Measurements from ENCODE around the gene DNM2.

DNM2 gene

DNA sequence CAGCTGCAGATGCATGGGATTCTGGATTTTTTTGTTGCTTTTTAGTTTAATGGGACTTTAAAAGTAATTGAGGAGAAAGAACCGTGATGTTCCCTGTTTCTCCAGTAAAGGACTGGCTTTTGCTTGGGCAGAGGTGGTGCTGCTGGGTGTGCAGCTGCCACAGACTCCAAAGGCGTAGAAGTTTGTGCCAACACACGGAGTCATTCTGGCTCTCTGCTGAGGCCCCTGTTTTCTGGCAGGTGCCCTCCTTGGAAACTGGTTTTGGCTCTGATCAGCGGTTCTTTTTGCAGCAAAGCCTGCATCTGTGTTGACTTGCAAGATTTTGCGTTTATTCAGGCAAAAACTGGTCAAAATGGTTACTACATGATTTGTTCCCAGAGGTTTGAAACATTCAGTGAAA, 32.7 kb upstream of the DNM2 start:
- TF ChIP-seq, protein P1, sequence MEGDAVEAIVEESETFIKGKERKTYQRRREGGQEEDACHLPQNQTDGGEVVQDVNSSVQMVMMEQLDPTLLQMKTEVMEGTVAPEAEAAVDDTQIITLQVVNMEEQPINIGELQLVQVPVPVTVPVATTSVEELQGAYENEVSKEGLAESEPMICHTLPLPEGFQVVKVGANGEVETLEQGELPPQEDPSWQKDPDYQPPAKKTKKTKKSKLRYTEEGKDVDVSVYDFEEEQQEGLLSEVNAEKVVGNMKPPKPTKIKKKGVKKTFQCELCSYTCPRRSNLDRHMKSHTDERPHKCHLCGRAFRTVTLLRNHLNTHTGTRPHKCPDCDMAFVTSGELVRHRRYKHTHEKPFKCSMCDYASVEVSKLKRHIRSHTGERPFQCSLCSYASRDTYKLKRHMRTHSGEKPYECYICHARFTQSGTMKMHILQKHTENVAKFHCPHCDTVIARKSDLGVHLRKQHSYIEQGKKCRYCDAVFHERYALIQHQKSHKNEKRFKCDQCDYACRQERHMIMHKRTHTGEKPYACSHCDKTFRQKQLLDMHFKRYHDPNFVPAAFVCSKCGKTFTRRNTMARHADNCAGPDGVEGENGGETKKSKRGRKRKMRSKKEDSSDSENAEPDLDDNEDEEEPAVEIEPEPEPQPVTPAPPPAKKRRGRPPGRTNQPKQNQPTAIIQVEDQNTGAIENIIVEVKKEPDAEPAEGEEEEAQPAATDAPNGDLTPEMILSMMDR (IDR thresholded peaks at IDR 0.05; ENCODE audit: control insufficient read depth, extremely low read depth, insufficient read depth): no peak
- H3K4me3 ChIP-seq (ENCODE audit: low read depth, low read length): no peak overlapping the region

GRCh38 chr19:10686193-10686592, 31.7 kb upstream of the DNM2 start:
- DNase-seq (ENCODE audit: low read depth): no peak
- no peak overlapping the region for H3K4me3 ChIP-seq (ENCODE audit: low read depth, low read length)
- TF ChIP-seq, protein P1 (IDR thresholded peaks at IDR 0.05; ENCODE audit: control insufficient read depth, extremely low read depth, insufficient read depth): no peak

More for the DNA sequence above, 32.7 kb upstream of the DNM2 start:
- no peak for DNase-seq (ENCODE audit: low read depth)

DNA sequence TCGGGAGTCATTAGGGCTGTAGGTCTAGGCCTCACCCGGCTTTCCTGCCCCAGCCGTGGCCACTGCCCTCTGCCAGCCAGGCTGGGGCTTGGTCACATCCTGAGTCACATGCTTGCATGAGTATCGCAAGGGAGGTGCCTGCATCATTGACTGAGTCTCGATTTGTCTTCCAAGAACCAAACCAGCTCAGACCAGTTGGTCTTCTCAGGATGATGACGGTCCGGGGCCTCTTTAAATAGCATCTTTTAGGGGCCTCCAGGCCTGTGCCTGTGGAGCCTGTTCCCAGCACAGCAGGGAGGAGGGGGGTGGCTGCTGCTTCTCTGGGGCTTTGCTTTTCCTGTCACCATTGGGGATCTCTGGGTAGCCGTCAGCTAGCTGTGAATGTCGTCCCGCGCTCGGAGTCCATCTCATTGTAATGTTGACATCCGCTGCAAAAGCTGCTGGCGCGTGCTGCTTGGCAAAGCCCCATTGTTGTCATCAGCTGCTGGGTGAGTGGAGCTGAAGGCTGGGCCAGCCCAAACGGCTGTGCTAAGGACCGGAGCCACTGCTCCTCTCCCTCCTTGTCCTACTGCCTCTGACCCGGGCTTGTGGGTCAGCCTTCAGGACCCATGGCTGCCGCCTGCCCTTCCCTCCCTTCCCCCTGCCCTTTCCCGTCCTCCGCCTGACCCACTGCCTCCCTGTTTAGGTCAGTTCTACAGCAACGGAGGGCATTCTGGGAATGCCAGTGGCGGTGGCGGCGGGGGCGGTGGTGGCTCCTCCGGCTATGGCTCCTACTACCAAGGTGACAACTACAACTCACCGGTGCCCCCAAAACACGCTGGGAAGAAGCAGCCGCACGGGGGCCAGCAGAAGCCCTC, 31.0 kb upstream of the DNM2 start:
- TF ChIP-seq, protein P1 (IDR thresholded peaks at IDR 0.05; ENCODE audit: control insufficient read depth, extremely low read depth, insufficient read depth): no peak
- H3K4me3 ChIP-seq (ENCODE audit: low read depth, low read length): no peak overlapping the region
- no peak for DNase-seq (ENCODE audit: low read depth)

DNA sequence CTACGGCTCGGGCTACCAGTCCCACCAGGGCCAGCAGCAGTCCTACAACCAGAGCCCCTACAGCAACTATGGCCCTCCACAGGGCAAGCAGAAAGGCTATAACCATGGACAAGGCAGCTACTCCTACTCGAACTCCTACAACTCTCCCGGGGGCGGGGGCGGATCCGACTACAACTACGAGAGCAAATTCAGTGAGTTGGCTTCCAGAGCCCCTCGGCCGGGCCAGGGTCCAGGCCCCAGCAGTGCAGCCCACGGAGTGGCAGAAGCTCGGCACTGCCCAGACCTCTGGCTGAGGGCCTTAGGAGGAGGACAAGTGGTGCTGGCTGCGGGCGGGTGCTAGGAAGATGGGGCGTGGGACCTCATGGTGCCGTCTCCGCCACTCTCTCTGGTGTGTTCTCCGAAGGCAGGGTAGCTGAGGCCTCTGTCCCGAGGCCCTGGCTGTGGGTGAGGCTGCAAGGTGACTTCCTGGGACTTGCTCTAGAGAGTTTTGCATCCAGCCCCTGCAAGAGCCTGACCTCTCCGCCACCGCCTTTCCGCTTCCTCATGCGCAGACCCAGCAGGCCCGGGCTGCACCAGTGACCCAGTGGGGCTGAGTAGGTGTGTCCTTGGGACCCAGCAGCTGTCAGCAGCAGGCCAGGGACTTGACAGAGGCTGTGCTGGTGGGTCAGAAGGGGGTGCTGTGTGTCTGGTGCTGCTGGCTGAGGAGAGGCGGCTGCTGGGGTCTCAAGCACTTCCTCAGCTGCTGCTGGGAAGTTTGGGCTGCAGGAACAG, 30.2 kb upstream of the DNM2 start:
- TF ChIP-seq, protein P1 (IDR thresholded peaks at IDR 0.05; ENCODE audit: control insufficient read depth, extremely low read depth, insufficient read depth): no peak
- no peak for DNase-seq (ENCODE audit: low read depth)
- no peak overlapping the region for H3K4me3 ChIP-seq (ENCODE audit: low read depth, low read length)

GRCh38 chr19:10688545-10689280, 29.2 kb upstream of the DNM2 start:
- no peak overlapping the region for H3K4me3 ChIP-seq (ENCODE audit: low read depth, low read length)
- DNase-seq (ENCODE audit: low read depth): no peak
- TF ChIP-seq, protein P1 (IDR thresholded peaks at IDR 0.05; ENCODE audit: control insufficient read depth, extremely low read depth, insufficient read depth): no peak

DNA sequence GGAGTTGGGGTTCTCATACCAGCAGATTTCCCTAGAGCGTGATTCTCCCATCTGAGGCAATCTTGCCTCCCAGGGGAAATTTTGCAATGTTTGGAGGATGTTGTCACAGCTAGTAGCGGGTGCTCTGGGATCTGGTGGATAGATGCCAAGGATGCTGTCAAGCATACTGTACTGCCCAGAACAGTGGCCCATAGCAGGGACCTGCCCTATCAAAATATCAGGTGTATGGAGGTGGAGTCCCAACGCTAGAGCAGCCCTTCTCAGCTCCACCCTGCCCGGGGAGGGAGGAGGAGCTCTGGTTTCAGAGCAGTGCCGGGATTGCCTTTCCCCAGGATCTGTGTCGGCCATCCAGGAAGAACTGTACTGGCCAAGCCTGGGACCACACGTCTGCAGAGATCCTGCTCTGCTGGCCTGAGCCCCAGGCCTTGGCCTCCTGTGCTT, 27.5 kb upstream of the DNM2 start:
- H3K4me3 ChIP-seq (ENCODE audit: low read depth, low read length): no peak overlapping the region
- no peak for DNase-seq (ENCODE audit: low read depth)
- TF ChIP-seq, protein P1 (IDR thresholded peaks at IDR 0.05; ENCODE audit: control insufficient read depth, extremely low read depth, insufficient read depth): no peak
